ENCODE data around the gene LAMB4.

LAMB4 gene

GRCh38 chr7:108078691-108079090 is 51.5 kb downstream of the LAMB4 start:
- no peak for DNase-seq

- DNase-seq = no peak
These were observed 51.9 kb downstream of the LAMB4 start for GRCh38 chr7:108078211-108078673.

- no peak for DNase-seq
These were observed 52.5 kb downstream of the LAMB4 start for GRCh38 chr7:108077709-108078108.

- no peak for DNase-seq
These were observed 54.0 kb downstream of the LAMB4 start for GRCh38 chr7:108076156-108076555.

- no peak for DNase-seq
These were observed 56.7 kb downstream of the LAMB4 start for GRCh38 chr7:108073305-108074070.

- DNase-seq = no peak
These were observed 57.4 kb downstream of the LAMB4 start for GRCh38 chr7:108072739-108073138.

GRCh38 chr7:108072116-108072515 is 58.0 kb downstream of the LAMB4 start:
- DNase-seq = no peak

- DNase-seq = no peak
These were observed 58.6 kb downstream of the LAMB4 start for GRCh38 chr7:108071551-108071950.

- DNase-seq = no peak
These were observed 60.5 kb downstream of the LAMB4 start for GRCh38 chr7:108069646-108070045.

- no peak for DNase-seq
These were observed 62.3 kb downstream of the LAMB4 start for GRCh38 chr7:108067844-108068243.

GRCh38 chr7:108066486-108066885 is 63.7 kb downstream of the LAMB4 start:
- no peak for DNase-seq

GRCh38 chr7:108063520-108063933 is 66.6 kb downstream of the LAMB4 start:
- no peak for DNase-seq

- no peak for DNase-seq
These were observed 67.7 kb downstream of the LAMB4 start for GRCh38 chr7:108062250-108063014.

GRCh38 chr7:108059526-108059925 is 70.6 kb downstream of the LAMB4 start:
- no peak for DNase-seq

- DNase-seq = no peak
These were observed 72.1 kb downstream of the LAMB4 start for GRCh38 chr7:108057951-108058481.

GRCh38 chr7:108055611-108056021 is 74.5 kb downstream of the LAMB4 start:
- DNase-seq = no peak

- DNase-seq = no peak
These were observed 75.6 kb downstream of the LAMB4 start for GRCh38 chr7:108054537-108054936.

- DNase-seq = no peak
These were observed 76.9 kb downstream of the LAMB4 start for GRCh38 chr7:108053250-108053649.

- DNase-seq = no peak
These were observed 78.7 kb downstream of the LAMB4 start for GRCh38 chr7:108051454-108051853.

- no peak for DNase-seq
These were observed 80.2 kb downstream of the LAMB4 start for GRCh38 chr7:108049962-108050361.

GRCh38 chr7:108048422-108048821 is 81.7 kb downstream of the LAMB4 start:
- DNase-seq = no peak

- no peak for DNase-seq
These were observed 83.1 kb downstream of the LAMB4 start for GRCh38 chr7:108046952-108047506.

GRCh38 chr7:108045669-108046068 is 84.5 kb downstream of the LAMB4 start:
- DNase-seq = no peak

- DNase-seq = no peak
These were observed 85.0 kb downstream of the LAMB4 start for GRCh38 chr7:108045154-108045553.

All from inflammatory macrophage treated with lipopolysaccharide for 1 hour (primary cell).